Stomach (tissue), 9 donors: Measurements from ENCODE around the gene DNM3. TPM values are rescaled to one million over a fixed set of nuclear protein-coding genes. Genes with fewer than 3 reads are reported as not detected.

Source experiments
- DNase-seq, 2 donors: peaks; one replicate each; pipeline versions ENCODE4 v3.0.0 to v3.0.0-alpha.2; 2013 to 2019
- H3K27ac ChIP-seq, 5 donors: fragments of 200-600 bp in 4 of 5; sonication (generic) in 4 of 5; one replicate each; pipeline ENCODE4 v1.5.1; 2013 to 2019; ENCODE audit warnings: mild to moderate bottlenecking in 1 of 5, moderate library complexity in 1 of 5
- H3K27me3 ChIP-seq, 3 donors: fragments of 200-600 bp; sonication (generic); one replicate each; pipeline ENCODE4 v1.5.1; 2017 to 2019; ENCODE audit warnings: mixed run types in 1 of 3
- H3K36me3 ChIP-seq, 4 donors: fragments of 200-600 bp; sonication (generic); 1 replicate in 3 of 4; 2 replicates in 1 of 4; pipeline ENCODE4 v1.5.1; 2016 to 2019
- H3K4me1 ChIP-seq, 4 donors: fragments of 200-600 bp; sonication (generic); one replicate each; pipeline ENCODE4 v1.5.1; 2016 to 2019
- H3K4me3 ChIP-seq, 4 donors: fragments of 200-600 bp; sonication (generic) in 3 of 4; one replicate each; pipeline ENCODE4 v1.5.1; 2016 to 2019; ENCODE audit warnings: mild to moderate bottlenecking in 1 of 4
- H3K9me3 ChIP-seq, 4 donors: fragments of 200-600 bp; sonication (generic); one replicate each; pipeline ENCODE4 v1.5.1; 2016 to 2019
- EP300 ChIP-seq: sonication (generic); formaldehyde crosslinking; IDR thresholded peaks from one replicate; pipeline ENCODE4 v1.6.1; 2017; ENCODE audit warnings: antibody characterized with exemption
- POLR2A ChIP-seq, 4 donors: fragments of 450-650 bp; IDR thresholded peaks; one replicate each; pipeline ENCODE4 v1.6.1; 2016; ENCODE audit warnings: antibody characterized with exemption in 4 of 4, control low read depth in 2 of 4, mild to moderate bottlenecking in 1 of 4, moderate library complexity in 1 of 4
- POLR2AphosphoS5 ChIP-seq, 3 donors: sonication (generic); formaldehyde crosslinking; IDR thresholded peaks; one replicate each; pipeline ENCODE4 v1.6.1; 2016; ENCODE audit warnings: antibody characterized with exemption in 3 of 3
- WGBS, 5 donors: extraction: QIAGEN DNeasy Blood & Tissue Kit in 3 of 5; methylation state at CpG; one replicate each; pipeline versions ENCODE4 v1.1.5 to v1.1.7; 2013 to 2018; 5-methylcytosine and 5-hydroxymethylcytosine counted together
- intact Hi-C: fragments of 100-400 bp; cut with DNase I; formaldehyde crosslinking; loops from one replicate; pipeline ENCODE4 v1.15.1; 2023; ENCODE audit warnings: low total_unique reads
- polyA plus RNA-seq, 3 donors: library from polyadenylated mRNA; stranded (reverse); fragments of 200-250 nt; gene quantifications; one replicate each; pipeline ENCODE4 v1.2.3, GENCODE V29; 2013
- total RNA-seq, 5 donors: library from RNA; depleted of rRNA; stranded (reverse); fragments of >200 nt; gene quantifications; one replicate each; pipeline versions ENCODE4 v1.1.0 to v1.2.3, GENCODE V29; 2014 to 2016
- TF ChIP-seq, protein P1 (sequence below), 7 experiments: fragments of 450-650 bp in 4 of 7; fragments of 200-600 bp in 3 of 7; sonication (generic) in 3 of 7; IDR thresholded peaks; one replicate each; pipeline ENCODE4 v1.5.1; 2016 to 2019; ENCODE audit warnings: antibody characterized with exemption in 7 of 7, control low read depth in 2 of 7, mild to moderate bottlenecking in 1 of 7
- donor health status: healthy with polysubstance abuse.
- donor health status: Bipolar disorder and iron deficiency.
- donor health status: healthy.

Gene DNM3
- total and polyA plus RNA-seq, 8 donors, result 0.58 to 13.8 (median 2.2) TPM

DNA sequence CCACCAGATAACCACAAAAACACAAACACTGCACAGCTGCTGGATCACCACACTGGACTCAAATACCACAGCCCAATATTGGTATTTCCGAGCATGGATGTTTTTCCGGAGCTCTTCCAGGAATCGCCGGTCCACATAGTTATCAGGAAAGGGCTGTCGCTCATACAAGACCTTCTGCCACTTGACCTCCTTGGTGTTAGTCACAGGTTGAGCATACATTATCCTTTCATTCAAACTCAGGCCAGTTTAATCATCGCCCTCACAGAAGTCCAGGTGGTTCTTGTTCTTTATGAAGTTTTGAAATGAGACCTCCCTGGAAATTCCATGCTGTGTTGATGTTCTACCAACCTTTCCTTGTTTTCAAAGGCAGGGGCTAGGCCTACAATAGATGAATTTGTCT is 601.1 kb downstream of the DNM3 start:
- Histone ChIP-seq H3K27ac (no peak overlapping the region), H3K4me1 (peaks cover 10 to 34% (median 27%) of the 10 kb centered on the region in 4 donors), H3K9me3 (no peaks in the 10 kb centered on the region), H3K4me3 (peak overlapping the region in 2 of 4 donors; percentile 66 to 73), H3K27me3 (no peaks in the 10 kb centered on the region), H3K36me3 (peaks cover 0 to 23% (median 3%) of the 10 kb centered on the region in 4 donors)
- DNase-seq, result no peak
- intact Hi-C loops, result loop anchor here (10.0 kb wide), 1 partner anchor 282 kb away; no protein-coding TSS in a partner anchor
- 82 to 95% (median 87%) methylated on average over 6 of the region's 6 CpGs for WGBS, 5 donors
- TF ChIP-seq, protein P1, sequence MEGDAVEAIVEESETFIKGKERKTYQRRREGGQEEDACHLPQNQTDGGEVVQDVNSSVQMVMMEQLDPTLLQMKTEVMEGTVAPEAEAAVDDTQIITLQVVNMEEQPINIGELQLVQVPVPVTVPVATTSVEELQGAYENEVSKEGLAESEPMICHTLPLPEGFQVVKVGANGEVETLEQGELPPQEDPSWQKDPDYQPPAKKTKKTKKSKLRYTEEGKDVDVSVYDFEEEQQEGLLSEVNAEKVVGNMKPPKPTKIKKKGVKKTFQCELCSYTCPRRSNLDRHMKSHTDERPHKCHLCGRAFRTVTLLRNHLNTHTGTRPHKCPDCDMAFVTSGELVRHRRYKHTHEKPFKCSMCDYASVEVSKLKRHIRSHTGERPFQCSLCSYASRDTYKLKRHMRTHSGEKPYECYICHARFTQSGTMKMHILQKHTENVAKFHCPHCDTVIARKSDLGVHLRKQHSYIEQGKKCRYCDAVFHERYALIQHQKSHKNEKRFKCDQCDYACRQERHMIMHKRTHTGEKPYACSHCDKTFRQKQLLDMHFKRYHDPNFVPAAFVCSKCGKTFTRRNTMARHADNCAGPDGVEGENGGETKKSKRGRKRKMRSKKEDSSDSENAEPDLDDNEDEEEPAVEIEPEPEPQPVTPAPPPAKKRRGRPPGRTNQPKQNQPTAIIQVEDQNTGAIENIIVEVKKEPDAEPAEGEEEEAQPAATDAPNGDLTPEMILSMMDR (IDR thresholded peaks at IDR 0.05), result no peak
- no peak for TF ChIP-seq POLR2AphosphoS5 (IDR thresholded peaks at IDR 0.05)
- no peak for TF ChIP-seq EP300
- no peak for TF ChIP-seq POLR2A (IDR thresholded peaks at IDR 0.05)

DNA sequence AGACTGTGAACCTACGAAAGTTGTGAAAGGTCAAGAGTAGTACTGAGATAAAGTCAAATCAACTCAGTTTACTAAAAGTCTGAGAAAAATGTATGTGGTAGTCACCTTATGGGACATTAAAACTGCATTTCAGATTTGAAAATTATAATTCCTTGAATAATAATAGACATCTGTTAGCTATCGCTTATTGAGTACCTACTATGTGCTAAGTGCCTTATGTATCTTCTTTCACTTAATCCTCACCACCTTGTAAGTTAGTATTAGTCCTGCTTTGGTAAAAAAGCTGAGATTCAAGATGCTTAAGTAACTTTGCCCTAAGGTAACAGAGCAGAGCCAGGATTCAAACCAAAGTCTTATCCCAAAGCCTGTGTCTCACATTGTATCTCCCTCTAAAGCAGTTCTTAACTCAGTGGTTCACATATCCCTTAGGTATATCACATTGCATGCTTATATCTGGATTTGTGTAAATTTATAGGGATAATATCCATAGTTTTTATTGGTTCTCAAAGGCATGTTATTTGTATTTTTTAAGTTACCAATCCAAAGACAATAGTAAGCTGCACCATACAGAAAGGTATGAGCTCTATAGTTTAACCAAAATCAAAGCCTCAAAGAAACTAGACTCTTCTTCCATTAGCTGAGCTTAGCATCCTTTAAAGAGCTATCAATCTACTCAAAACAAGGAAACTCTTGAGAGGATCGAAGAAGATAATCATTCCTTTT is 601.7 kb downstream of the DNM3 start:
- intact Hi-C loops, result loop anchor here (10.0 kb wide), 1 partner anchor 282 kb away; no protein-coding TSS in a partner anchor
- no peak for DNase-seq
- H3K4me3 ChIP-seq, result peak overlapping the region; percentile 66 to 90 (median 75)
- H3K27me3 ChIP-seq, result no peaks in the 10 kb centered on the region
- peaks cover 10 to 34% (median 27%) of the 10 kb centered on the region in 4 donors for H3K4me1 ChIP-seq
- H3K27ac ChIP-seq, result peak overlapping the region in 3 of 5 donors; percentile 77 to 87 (median 85)
- TF ChIP-seq EP300 (no peak), POLR2A (IDR thresholded peaks at IDR 0.05) (no peak), POLR2AphosphoS5 (IDR thresholded peaks at IDR 0.05) (no peak)
- TF ChIP-seq, protein P1 (IDR thresholded peaks at IDR 0.05), result no peak
- WGBS, 5 donors, result 52 to 58% (median 56%) methylated on average over 3 of the region's 3 CpGs
- H3K9me3 ChIP-seq, result no peaks in the 10 kb centered on the region
- peaks cover 0 to 20% (median 3%) of the 10 kb centered on the region in 4 donors for H3K36me3 ChIP-seq

DNA sequence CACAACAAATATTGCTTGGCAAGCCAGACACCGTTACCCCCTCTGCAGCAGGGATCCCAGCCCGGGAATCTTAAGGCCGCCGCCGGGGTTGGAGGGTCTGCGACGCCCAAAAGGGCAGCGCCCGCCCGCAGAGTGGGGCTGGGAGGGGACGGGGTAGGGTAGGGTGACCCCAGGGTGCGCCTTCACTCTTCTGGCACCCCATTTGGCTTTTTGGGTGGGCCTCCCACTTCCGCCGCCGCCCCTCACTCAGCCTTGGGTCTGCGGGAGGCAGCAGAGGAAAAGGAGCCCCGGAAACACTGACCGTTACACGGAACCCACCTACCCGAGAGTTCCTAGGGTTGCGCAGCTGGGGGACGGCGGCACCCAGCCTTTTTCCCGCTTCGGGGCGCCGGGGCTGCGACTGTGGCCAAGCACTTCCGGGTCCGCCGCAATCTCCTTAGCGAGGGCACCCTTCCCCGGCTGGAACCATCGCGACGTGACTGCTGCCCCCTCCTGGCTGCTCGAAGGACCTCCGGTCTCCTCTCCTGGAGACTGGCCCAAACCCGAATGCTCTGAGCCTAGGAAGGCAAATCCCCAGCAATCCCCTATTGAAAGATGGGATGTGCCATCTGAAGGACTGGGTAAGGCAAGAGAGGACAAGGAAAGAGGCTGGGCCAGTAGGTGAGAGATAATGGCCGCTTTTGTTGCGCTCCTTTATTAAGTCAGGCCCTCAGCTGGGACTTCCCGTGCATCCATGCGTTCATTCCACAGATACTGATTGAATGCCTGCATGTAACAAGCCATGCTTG is 602.6 kb downstream of the DNM3 start, which contains the start of gene PIGC:
PIGC (minus strand) TSS at position 404 of the 788 bp plus-strand sequence. CDS start 1,447 bp downstream, outside the sequence.
- Histone ChIP-seq H3K4me3 (peak within 1 kb of the TSS; percentile 66 to 90 (median 75)), H3K4me1 (peaks cover 10 to 36% (median 27%) of the 10 kb centered on the region in 4 donors), H3K9me3 (no peaks in the 10 kb centered on the region), H3K27ac (peak within 1 kb of the TSS; percentile 67 to 87 (median 79)), H3K36me3 (peaks cover 0 to 18% (median 3%) of the 10 kb centered on the region in 4 donors), H3K27me3 (no peaks in the 10 kb centered on the region)
- WGBS, 5 donors, result 5 to 11% (median 6%) methylated on average over 25 to 43 of the region's 43 CpGs
- intact Hi-C loops, result loop anchor here (10.0 kb wide), 1 partner anchor 281 kb away; no protein-coding TSS in a partner anchor
- DNase-seq, result peak; percentile 91 to 97
- TF ChIP-seq POLR2AphosphoS5 (IDR thresholded peaks at IDR 0.05) (peak in 2 of 3 donors; percentile 34 to 71), EP300 (no peak)
- TF ChIP-seq, protein P1 (IDR thresholded peaks at IDR 0.05), result peak in 5 of 7 experiments; percentile 75 to 88 (median 80)

DNA sequence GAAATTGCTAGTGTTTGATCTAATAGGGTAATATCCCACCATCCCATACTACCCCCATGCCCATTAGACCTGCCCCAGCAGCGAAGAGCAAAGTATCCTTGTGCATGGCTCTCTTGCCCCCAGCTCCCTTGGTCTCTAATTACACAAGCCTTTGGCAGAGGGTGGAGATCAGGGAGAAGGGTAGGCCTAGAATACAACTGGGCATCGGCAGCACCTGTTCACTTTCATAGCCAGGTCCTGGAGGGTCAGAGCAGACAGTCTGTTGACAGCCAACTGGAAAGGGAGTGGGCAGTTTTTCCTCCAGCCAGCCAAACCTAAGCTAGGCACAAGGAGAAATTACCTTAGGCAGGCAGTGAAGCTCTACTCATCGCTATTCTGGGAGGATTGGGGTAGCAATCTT is 605.2 kb downstream of the DNM3 start:
- no peak for DNase-seq
- Histone ChIP-seq H3K4me1 (peaks cover 19 to 52% (median 39%) of the 10 kb centered on the region in 4 donors), H3K9me3 (no peaks in the 10 kb centered on the region), H3K27ac (no peak overlapping the region), H3K36me3 (peaks cover 0 to 6% (median 3%) of the 10 kb centered on the region in 4 donors), H3K4me3 (no peak overlapping the region), H3K27me3 (no peaks in the 10 kb centered on the region)
- TF ChIP-seq, protein P1 (IDR thresholded peaks at IDR 0.05), result no peak
- TF ChIP-seq EP300 (no peak), POLR2AphosphoS5 (IDR thresholded peaks at IDR 0.05) (no peak), POLR2A (IDR thresholded peaks at IDR 0.05) (no peak)
- WGBS, 5 donors, result 82 to 88% (median 84%) methylated on average over 3 of the region's 3 CpGs
- intact Hi-C loops, result loop anchor here (10.0 kb wide), 1 partner anchor 278 kb away; no protein-coding TSS in a partner anchor
